OCI-LY3 (cell line): ENCODE data around the gene UBE3D.

Source experiments
- EZH2phosphoT487 ChIP-seq: fragments of 200-600 bp; shearing (Covaris generic); IDR thresholded peaks from 2 replicates; pipeline ENCODE4 v1.6.1; 2018; ENCODE audit warnings: antibody characterized with exemption, mixed run types, low read depth
- TF ChIP-seq, protein P1 (sequence below): fragments of 200-600, 300-600 bp; sonication (generic); IDR thresholded peaks from 2 replicates; pipeline ENCODE4 v1.5.1; 2014; ENCODE audit warnings: antibody characterized with exemption, low read length, low read depth

DNA sequence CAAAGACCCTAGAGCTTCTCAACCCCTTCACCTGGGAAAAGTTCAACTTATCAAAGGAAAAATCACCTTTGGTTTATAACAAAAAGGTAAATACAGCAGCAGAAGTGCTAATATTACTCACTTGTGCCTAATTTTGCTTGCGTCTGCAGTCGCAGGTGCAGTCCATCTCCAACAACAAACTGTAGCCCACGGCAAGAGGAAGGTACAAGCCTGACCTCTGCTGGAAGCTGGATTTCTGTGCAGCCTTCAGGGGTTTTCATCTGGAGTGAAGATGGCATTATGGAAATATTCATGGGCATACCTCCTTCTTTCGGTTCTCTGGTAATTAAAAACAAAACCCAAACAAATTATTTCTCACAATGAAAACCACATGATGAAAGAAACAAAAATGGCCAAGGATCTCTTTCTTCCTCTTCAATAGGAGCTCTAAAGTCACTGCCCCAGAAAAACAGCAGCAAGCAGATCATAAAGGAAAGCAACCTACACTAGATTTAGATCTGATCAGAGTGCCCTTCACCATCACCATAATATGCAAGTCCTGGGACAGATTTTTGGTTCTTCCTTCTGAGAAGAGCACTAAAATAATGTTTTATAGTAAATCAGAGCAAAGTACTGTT lies 7.8 kb downstream of the UBE3D start:
- TF ChIP-seq, protein P1, sequence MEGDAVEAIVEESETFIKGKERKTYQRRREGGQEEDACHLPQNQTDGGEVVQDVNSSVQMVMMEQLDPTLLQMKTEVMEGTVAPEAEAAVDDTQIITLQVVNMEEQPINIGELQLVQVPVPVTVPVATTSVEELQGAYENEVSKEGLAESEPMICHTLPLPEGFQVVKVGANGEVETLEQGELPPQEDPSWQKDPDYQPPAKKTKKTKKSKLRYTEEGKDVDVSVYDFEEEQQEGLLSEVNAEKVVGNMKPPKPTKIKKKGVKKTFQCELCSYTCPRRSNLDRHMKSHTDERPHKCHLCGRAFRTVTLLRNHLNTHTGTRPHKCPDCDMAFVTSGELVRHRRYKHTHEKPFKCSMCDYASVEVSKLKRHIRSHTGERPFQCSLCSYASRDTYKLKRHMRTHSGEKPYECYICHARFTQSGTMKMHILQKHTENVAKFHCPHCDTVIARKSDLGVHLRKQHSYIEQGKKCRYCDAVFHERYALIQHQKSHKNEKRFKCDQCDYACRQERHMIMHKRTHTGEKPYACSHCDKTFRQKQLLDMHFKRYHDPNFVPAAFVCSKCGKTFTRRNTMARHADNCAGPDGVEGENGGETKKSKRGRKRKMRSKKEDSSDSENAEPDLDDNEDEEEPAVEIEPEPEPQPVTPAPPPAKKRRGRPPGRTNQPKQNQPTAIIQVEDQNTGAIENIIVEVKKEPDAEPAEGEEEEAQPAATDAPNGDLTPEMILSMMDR, result peak; percentile 85
- TF ChIP-seq EZH2phosphoT487, result no peak
